GM12878 (cell line): ENCODE measurements around the gene TMEM109. TPM values are rescaled to one million over a fixed set of nuclear protein-coding genes. Genes with fewer than 3 reads are reported as not detected.
A peak's percentile ranks its signal among the peaks of the same experiment; 100 is the strongest.

Source experiments
- ATAC-seq: fragments of 200-7000 bp; cut with Tn5 transposase; 3 replicates; pipeline ENCODE4 v1.9.1; 2020; ENCODE audit warnings: mild to moderate bottlenecking, moderate library complexity
- BruUV-seq: library from RNA; stranded (reverse); fragments of 400-500 nt; replicated peaks from 2 replicates; lab custom pipeline; 2021; lab: Mats Ljungman, UMichigan
- CTCF ChIA-PET: fragments of 300-600 bp; sonication (Branson Sonifier 250); formaldehyde crosslinking; extraction: SDS; loops from one replicate; lab custom pipeline; 2021; ENCODE audit warnings: inconsistent platforms; lab: Yijun Ruan, JAX
- POLR2A ChIA-PET: fragments of 350-600 bp; formaldehyde crosslinking; extraction: SDS; loops from one replicate; lab custom pipeline; 2021; ENCODE audit warnings: inconsistent platforms; lab: Charles Lee
- RAD21 ChIA-PET: fragments of 300-600 bp; sonication (Branson Sonifier 250); formaldehyde crosslinking; loops from one replicate; lab custom pipeline; 2023; ENCODE audit warnings: antibody characterized with exemption; ENCODE audit not compliant: unreplicated experiment; lab: Charles Lee
- SMC1A ChIA-PET: fragments of 300-600 bp; sonication (Branson Sonifier 250); formaldehyde crosslinking; loops from one replicate; lab custom pipeline; 2023; ENCODE audit not compliant: unreplicated experiment, uncharacterized antibody; lab: Charles Lee
- DNase-seq: peaks from one replicate; pipeline ENCODE4 v3.0.0-alpha.2; 2011; ENCODE audit warnings: low read depth, low spot score
- FAIRE-seq: peaks from 3 replicates; lab custom pipeline; 2011; peaks lifted over from hg19 to GRCh38; lab: Jason Lieb, UNC
- H2AFZ ChIP-seq: 2 replicates; pipeline ENCODE4 v1.6.0; 2011; ENCODE audit warnings: low read depth, low read length, control low read depth; ENCODE audit not compliant: control insufficient read depth
- H3K27ac ChIP-seq: 2 replicates; pipeline ENCODE4 v1.5.1; 2011; ENCODE audit warnings: control low read depth; ENCODE audit not compliant: control insufficient read depth, insufficient read depth
- H3K27me3 ChIP-seq, 2 experiments: replicated peaks in 1 of 2; 2 replicates each; pipeline versions ENCODE4 v1.6.0 to v1.6.1; 2011; ENCODE audit warnings: low read length in 1 of 2; ENCODE audit not compliant: control insufficient read depth in 2 of 2, insufficient read depth in 2 of 2
- H3K36me3 ChIP-seq, 2 experiments: 2 replicates each; pipeline ENCODE4 v1.5.1; 2011; ENCODE audit warnings: low read length in 1 of 2; ENCODE audit not compliant: control insufficient read depth in 2 of 2, insufficient read depth in 2 of 2
- H3K4me1 ChIP-seq: 2 replicates; pipeline ENCODE4 v1.6.1; 2011; ENCODE audit warnings: mild to moderate bottlenecking, low read length, moderate library complexity, mixed read lengths; ENCODE audit not compliant: control insufficient read depth, insufficient read depth
- H3K4me2 ChIP-seq: 2 replicates; pipeline ENCODE4 v1.6.0; 2011; ENCODE audit warnings: control low read depth; ENCODE audit not compliant: control insufficient read depth, insufficient read depth
- H3K4me3 ChIP-seq: fragments of 200-600 bp; sonication (generic); 2 replicates; pipeline ENCODE4 v1.5.1; 2016
- H3K79me2 ChIP-seq: 2 replicates; pipeline ENCODE4 v1.6.0; 2011; ENCODE audit warnings: low read length; ENCODE audit not compliant: control insufficient read depth, insufficient read depth
- H3K9ac ChIP-seq: 2 replicates; pipeline ENCODE4 v1.8.0; 2011; ENCODE audit warnings: low read length, control low read depth, mixed read lengths; ENCODE audit not compliant: control insufficient read depth, insufficient read depth
- H3K9me3 ChIP-seq: replicated peaks from 3 replicates; pipeline ENCODE4 v1.5.1; 2011; ENCODE audit warnings: mild to moderate bottlenecking, low read length; ENCODE audit not compliant: control insufficient read depth, insufficient read depth
- H4K20me1 ChIP-seq: 2 replicates; pipeline ENCODE4 v1.6.0; 2011; ENCODE audit not compliant: control insufficient read depth, insufficient read depth
- ATF7 ChIP-seq: fragments of 450-650 bp; IDR thresholded peaks from 2 replicates; pipeline ENCODE4 v1.6.1; 2016; ENCODE audit warnings: low read depth, mild to moderate bottlenecking
- BCL11A ChIP-seq: IDR thresholded peaks from 2 replicates; pipeline ENCODE4 v1.6.1; 2011; ENCODE audit warnings: low read depth, low read length
- ESRRA ChIP-seq: IDR thresholded peaks from 2 replicates; pipeline ENCODE4 v1.6.1; 2012; ENCODE audit warnings: mild to moderate bottlenecking, low read length, improper control_type of control experiment
- HDGF ChIP-seq: fragments of 450-650 bp; IDR thresholded peaks from 2 replicates; pipeline ENCODE4 v1.6.1; 2016; ENCODE audit warnings: antibody characterized with exemption
- IRF4 ChIP-seq: IDR thresholded peaks from 2 replicates; pipeline ENCODE4 v1.6.1; 2011; ENCODE audit warnings: low read depth, low read length
- MEF2A ChIP-seq: IDR thresholded peaks from 2 replicates; pipeline ENCODE4 v1.6.1; 2011; ENCODE audit warnings: low read depth, mild to moderate bottlenecking, low read length, moderate library complexity; ENCODE audit not compliant: insufficient read depth
- MYB ChIP-seq: fragments of 150-350 bp; IDR thresholded peaks from 2 replicates; pipeline ENCODE4 v1.6.1; 2014; ENCODE audit warnings: mild to moderate bottlenecking, low read depth, low read length, borderline replicate concordance
- NFYA ChIP-seq: IDR thresholded peaks from 2 replicates; pipeline ENCODE4 v1.6.1; 2011; ENCODE audit warnings: low read depth, mild to moderate bottlenecking, low read length, improper control_type of control experiment, borderline replicate concordance
- POLR2AphosphoS5 ChIP-seq: IDR thresholded peaks from 2 replicates; pipeline ENCODE4 v1.6.1; 2011; ENCODE audit warnings: mild to moderate bottlenecking, low read length, inconsistent platforms
- RCOR1 ChIP-seq: conservative IDR thresholded peaks from 2 replicates; pipeline ENCODE4 v1.6.1; 2012; ENCODE audit warnings: low read depth, low read length, improper control_type of control experiment
- TAF1 ChIP-seq: IDR thresholded peaks from 2 replicates; pipeline ENCODE4 v1.6.1; 2011; ENCODE audit warnings: mild to moderate bottlenecking, low read depth, low read length, borderline replicate concordance
- TCF3 ChIP-seq: IDR thresholded peaks from 2 replicates; pipeline ENCODE4 v1.6.1; 2012; ENCODE audit warnings: low read depth, mild to moderate bottlenecking, low read length, borderline replicate concordance; ENCODE audit not compliant: insufficient read depth
- ZNF384 ChIP-seq: IDR thresholded peaks from 2 replicates; pipeline ENCODE4 v1.6.1; 2012; ENCODE audit warnings: low read depth, mild to moderate bottlenecking, low read length, improper control_type of control experiment, borderline replicate concordance
- WGBS: methylation state at CpG from one replicate; pipeline ENCODE4 v1.1.6; 2016; ENCODE audit warnings: low lambda C conversion rate; ENCODE audit not compliant: insufficient replicate concordance, insufficient coverage; ENCODE audit errors: missing lambda C conversion rate; 5-methylcytosine and 5-hydroxymethylcytosine counted together
- in situ Hi-C: fragments of 300-500 bp; cut with MboI; formaldehyde crosslinking; loops from 9 replicates; pipeline ENCODE4 v1.14.3; 2018; ENCODE audit warnings: mixed read lengths
- intact Hi-C: fragments of 100-400 bp; cut with micrococcal nuclease; formaldehyde crosslinking; loops from one replicate; pipeline ENCODE4 v1.14.2; 2022; ENCODE audit not compliant: unreplicated experiment
- polyA plus RNA-seq, 11 experiments: library from polyadenylated mRNA; depleted of rRNA in 4 of 11; unstranded in 6 of 11; stranded (reverse) in 5 of 11; fragments of >200 nt; fragmentation: Nextera tagmentation in 4 of 11; fragmentation: Illumina TruSeq in 1 of 11; extraction: Ambion mirVana in 4 of 11; extraction: Trizol in 1 of 11; gene quantifications; 1 replicate in 1 of 11; 2 replicates in 10 of 11; pipeline versions ENCODE4 v1.2.1 to v1.2.3, GENCODE V29; 2011 to 2016; ENCODE audit warnings: inconsistent platforms in 2 of 11, missing spikeins in 2 of 11, low read depth in 1 of 11
- total RNA-seq, 4 experiments: library from RNA; depleted of rRNA in 3 of 4; stranded (reverse); fragments of >200 nt in 3 of 4; fragmentation: Illumina TruSeq in 1 of 4; extraction: Trizol in 1 of 4; gene quantifications; 2 replicates each; pipeline versions ENCODE4 v1.2.1 to v1.2.3, GENCODE V29; 2013 to 2021
- TF ChIP-seq, protein P1 (sequence below), 3 experiments: IDR thresholded peaks in 2 of 3; conservative IDR thresholded peaks in 1 of 3; 2 replicates each; pipeline ENCODE4 v1.5.1; 2011; ENCODE audit warnings: low read depth in 3 of 3, low read length in 3 of 3, mild to moderate bottlenecking in 3 of 3, control low read depth in 2 of 3, moderate library complexity in 2 of 3, inconsistent platforms in 1 of 3, mixed read lengths in 1 of 3; ENCODE audit not compliant: control insufficient read depth in 2 of 3, insufficient read depth in 1 of 3; ENCODE audit errors: extremely low read depth in 1 of 3
- TF ChIP-seq, protein P2 (sequence below): fragments of 450-650 bp; IDR thresholded peaks from 2 replicates; pipeline ENCODE4 v1.6.1; 2017; ENCODE audit warnings: low read depth, mild to moderate bottlenecking, moderate library complexity

The TMEM109 gene
- total and polyA plus RNA-seq, 10 of the 15 experiments (the other 5 are each of a cell fraction or from before 2014, with no cell fraction given), result 21.9 to 199 (median 85.2) TPM

DNA sequence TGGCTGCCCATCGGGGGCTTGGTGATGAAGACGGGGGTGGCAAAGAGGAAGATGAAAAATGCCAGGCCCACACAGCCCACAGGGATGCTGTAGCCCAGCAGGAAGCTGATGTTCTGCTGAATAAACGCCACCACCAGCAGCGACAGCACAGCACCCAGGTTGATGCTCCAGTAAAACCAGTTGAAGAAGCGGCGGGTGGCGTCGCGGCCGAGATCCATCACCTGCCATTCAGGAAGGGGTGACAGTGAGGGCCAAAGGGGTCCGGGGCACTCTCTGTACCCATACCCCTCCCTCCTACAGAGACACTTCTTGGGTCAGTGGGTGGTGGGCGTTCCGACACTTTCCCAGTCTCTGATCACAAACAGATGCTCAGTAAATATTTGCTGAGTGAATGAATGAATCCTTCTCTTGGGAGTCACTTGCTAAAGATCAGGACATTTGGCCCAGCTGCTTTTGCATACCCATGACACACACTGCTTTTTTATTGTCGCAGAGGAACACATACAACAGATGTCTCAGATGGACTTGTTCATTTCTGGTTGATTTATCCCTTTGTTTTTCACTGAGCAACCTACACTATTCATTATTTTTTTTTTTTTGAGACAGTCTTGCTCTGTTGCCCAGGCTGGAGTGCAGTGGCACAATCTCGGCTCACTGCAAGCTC lies 32.8 kb downstream of the TMEM109 start:
- CTCF ChIA-PET, result interaction anchor here (1.4 to 2.8 kb wide), 4 partner anchors 23 to 114 kb away, joined by 4 to 20 read pairs (median 6); no protein-coding TSS in a partner anchor
- BruUV-seq, result no TSS peak
- POLR2A ChIA-PET, result interaction anchor here (1.1 to 2.3 kb wide), 3 partner anchors 32 to 41 kb away, joined by 3 to 6 read pairs (median 4); partner anchors contain the start of genes PRPF19 and TMEM109

DNA sequence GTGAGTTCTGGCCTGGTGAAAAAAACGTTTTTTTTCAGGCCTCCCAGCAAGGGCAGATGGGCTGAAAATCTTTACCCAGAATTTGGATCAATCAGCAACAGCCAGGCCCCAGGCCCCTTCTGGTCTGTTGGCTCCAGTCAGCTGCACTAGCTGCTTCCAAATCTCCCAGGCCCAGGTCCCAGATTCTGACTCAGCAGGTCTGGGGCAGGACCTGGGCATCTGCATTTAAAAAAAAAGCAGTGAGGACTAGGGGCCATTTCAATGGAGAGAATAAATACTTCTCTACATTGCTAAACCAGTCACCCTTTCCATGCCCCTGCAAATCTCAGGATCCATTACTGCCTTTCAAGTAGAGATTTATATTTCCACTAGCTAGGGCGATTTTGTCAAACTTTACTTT lies 33.7 kb downstream of the TMEM109 start:
- peak overlapping the region; percentile 39; the same call in 1 of the 2 replicates for H3K4me3 ChIP-seq
- H3K36me3 ChIP-seq, result peaks cover 6 to 10% of the 10 kb centered on the region in 2 experiments; a peak in 3 of 4 replicates
- ChIA-PET CTCF (interaction anchor here (0.7 to 1.6 kb wide), 5 partner anchors 32 to 183 kb away, joined by 3 to 7 read pairs (median 3); no protein-coding TSS in a partner anchor), SMC1A (interaction anchor here (0.8 to 7.6 kb wide), 4 partner anchors 17 to 389 kb away, joined by 3 to 76 read pairs (median 5); partner anchors contain the start of genes PRPF19 and TMEM109), POLR2A (interaction anchor here (2.3 kb wide), 1 partner anchor 34 kb away, joined by 6 read pairs; the partner anchor contains the start of gene TMEM109), RAD21 (interaction anchor here (1.0 to 4.1 kb wide), 4 partner anchors 22 to 116 kb away, joined by 3 to 43 read pairs (median 4); partner anchors contain the start of gene TMEM109)
- in situ Hi-C loops (no loop called here), intact Hi-C loops (no loop called here)
- 50% methylated on average over 2 of the region's 2 CpGs for WGBS
- no peak overlapping the region for H3K27ac ChIP-seq
- FAIRE-seq (no peak), DNase-seq (no peak), ATAC-seq (no peak)
- BruUV-seq, result no TSS peak
- no peaks in the 10 kb centered on the region for H3K9me3 ChIP-seq
- peaks cover 72% of the 10 kb centered on the region for H3K79me2 ChIP-seq
- peaks cover 15% of the 10 kb centered on the region for H3K4me1 ChIP-seq
- H4K20me1 ChIP-seq, result no peaks in the 10 kb centered on the region; the same call in none of the 2 replicates
- H2AFZ ChIP-seq, result no peak overlapping the region
- no peaks in the 10 kb centered on the region for H3K27me3 ChIP-seq
- H3K9ac ChIP-seq, result no peak overlapping the region
- peak overlapping the region; percentile 64 for H3K4me2 ChIP-seq
- no peak for TF ChIP-seq MEF2A
- TF ChIP-seq TCF3, result no peak
- TF ChIP-seq, protein P1, sequence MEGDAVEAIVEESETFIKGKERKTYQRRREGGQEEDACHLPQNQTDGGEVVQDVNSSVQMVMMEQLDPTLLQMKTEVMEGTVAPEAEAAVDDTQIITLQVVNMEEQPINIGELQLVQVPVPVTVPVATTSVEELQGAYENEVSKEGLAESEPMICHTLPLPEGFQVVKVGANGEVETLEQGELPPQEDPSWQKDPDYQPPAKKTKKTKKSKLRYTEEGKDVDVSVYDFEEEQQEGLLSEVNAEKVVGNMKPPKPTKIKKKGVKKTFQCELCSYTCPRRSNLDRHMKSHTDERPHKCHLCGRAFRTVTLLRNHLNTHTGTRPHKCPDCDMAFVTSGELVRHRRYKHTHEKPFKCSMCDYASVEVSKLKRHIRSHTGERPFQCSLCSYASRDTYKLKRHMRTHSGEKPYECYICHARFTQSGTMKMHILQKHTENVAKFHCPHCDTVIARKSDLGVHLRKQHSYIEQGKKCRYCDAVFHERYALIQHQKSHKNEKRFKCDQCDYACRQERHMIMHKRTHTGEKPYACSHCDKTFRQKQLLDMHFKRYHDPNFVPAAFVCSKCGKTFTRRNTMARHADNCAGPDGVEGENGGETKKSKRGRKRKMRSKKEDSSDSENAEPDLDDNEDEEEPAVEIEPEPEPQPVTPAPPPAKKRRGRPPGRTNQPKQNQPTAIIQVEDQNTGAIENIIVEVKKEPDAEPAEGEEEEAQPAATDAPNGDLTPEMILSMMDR (IDR thresholded peaks at IDR 0.05 in 2 of 3, conservative IDR thresholded peaks at IDR 0.05 in 1 of 3; ENCODE audit: control insufficient read depth in 2 of 3, extremely low read depth in 1 of 3, insufficient read depth in 1 of 3, low read depth in 3 of 3, low read length in 3 of 3), result no peak
- TF ChIP-seq, protein P2, sequence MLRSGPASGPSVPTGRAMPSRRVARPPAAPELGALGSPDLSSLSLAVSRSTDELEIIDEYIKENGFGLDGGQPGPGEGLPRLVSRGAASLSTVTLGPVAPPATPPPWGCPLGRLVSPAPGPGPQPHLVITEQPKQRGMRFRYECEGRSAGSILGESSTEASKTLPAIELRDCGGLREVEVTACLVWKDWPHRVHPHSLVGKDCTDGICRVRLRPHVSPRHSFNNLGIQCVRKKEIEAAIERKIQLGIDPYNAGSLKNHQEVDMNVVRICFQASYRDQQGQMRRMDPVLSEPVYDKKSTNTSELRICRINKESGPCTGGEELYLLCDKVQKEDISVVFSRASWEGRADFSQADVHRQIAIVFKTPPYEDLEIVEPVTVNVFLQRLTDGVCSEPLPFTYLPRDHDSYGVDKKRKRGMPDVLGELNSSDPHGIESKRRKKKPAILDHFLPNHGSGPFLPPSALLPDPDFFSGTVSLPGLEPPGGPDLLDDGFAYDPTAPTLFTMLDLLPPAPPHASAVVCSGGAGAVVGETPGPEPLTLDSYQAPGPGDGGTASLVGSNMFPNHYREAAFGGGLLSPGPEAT, result no peak
- no peak for TF ChIP-seq TAF1
- no peak for TF ChIP-seq IRF4
- TF ChIP-seq MYB, result no peak
- TF ChIP-seq RCOR1, result no peak

More for the DNA sequence above, 32.8 kb downstream of the TMEM109 start:
- TF ChIP-seq NFYA, result no peak
- TF ChIP-seq BCL11A, result no peak
- 0 out of 2 replicates have a peak, but pooled peaks have one; percentile 26 for TF ChIP-seq POLR2AphosphoS5
- no peak for TF ChIP-seq HDGF
- TF ChIP-seq ATF7, result no peak
- no peak for TF ChIP-seq ESRRA
- TF ChIP-seq ZNF384, result no peak
- no peaks in the 10 kb centered on the region for H3K9me3 ChIP-seq
- H3K27me3 ChIP-seq, result no peaks in the 10 kb centered on the region
- H3K27ac ChIP-seq, result no peak overlapping the region
- RAD21 ChIA-PET, result interaction anchor here (1.6 to 2.0 kb wide), 3 partner anchors 33 to 115 kb away, joined by 4 to 5 read pairs (median 4); partner anchors contain the start of gene TMEM109
- intact Hi-C loops (no loop called here), in situ Hi-C loops (no loop called here)
- 98% methylated on average over 15 of the region's 15 CpGs for WGBS
- peaks cover 20% of the 10 kb centered on the region for H3K4me1 ChIP-seq
- SMC1A ChIA-PET, result interaction anchor here (0.7 to 2.8 kb wide), 6 partner anchors 7 to 48 kb away, joined by 3 to 14 read pairs (median 8); partner anchors contain the start of genes CD6 and TMEM109
- H3K9ac ChIP-seq, result no peak overlapping the region
- H4K20me1 ChIP-seq, result no peaks in the 10 kb centered on the region; the same call in none of the 2 replicates
- no peak overlapping the region for H3K4me3 ChIP-seq
- no peak for FAIRE-seq
- H3K4me2 ChIP-seq, result no peak overlapping the region; the same call in 1 of the 2 replicates
- H3K36me3 ChIP-seq, result peaks cover 14 to 19% of the 10 kb centered on the region in 2 experiments; a peak in 3 of 4 replicates
- DNase-seq, result no peak
- peaks cover 64% of the 10 kb centered on the region for H3K79me2 ChIP-seq
- H2AFZ ChIP-seq, result no peak overlapping the region
- no peak for ATAC-seq
